HG03378 (cell line): ENCODE data around the gene PPCDC.
A peak's percentile ranks its signal among the peaks of the same experiment; 100 is the strongest.

ENCODE experiments used
- ATAC-seq: cut with Tn5 transposase; IDR thresholded peaks from one replicate; pipeline ENCODE4 v1.9.1; 2021; ENCODE audit warnings: mild to moderate bottlenecking, moderate library complexity; ENCODE audit not compliant: unreplicated experiment

PPCDC gene, protein sequence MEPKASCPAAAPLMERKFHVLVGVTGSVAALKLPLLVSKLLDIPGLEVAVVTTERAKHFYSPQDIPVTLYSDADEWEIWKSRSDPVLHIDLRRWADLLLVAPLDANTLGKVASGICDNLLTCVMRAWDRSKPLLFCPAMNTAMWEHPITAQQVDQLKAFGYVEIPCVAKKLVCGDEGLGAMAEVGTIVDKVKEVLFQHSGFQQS

DNA sequence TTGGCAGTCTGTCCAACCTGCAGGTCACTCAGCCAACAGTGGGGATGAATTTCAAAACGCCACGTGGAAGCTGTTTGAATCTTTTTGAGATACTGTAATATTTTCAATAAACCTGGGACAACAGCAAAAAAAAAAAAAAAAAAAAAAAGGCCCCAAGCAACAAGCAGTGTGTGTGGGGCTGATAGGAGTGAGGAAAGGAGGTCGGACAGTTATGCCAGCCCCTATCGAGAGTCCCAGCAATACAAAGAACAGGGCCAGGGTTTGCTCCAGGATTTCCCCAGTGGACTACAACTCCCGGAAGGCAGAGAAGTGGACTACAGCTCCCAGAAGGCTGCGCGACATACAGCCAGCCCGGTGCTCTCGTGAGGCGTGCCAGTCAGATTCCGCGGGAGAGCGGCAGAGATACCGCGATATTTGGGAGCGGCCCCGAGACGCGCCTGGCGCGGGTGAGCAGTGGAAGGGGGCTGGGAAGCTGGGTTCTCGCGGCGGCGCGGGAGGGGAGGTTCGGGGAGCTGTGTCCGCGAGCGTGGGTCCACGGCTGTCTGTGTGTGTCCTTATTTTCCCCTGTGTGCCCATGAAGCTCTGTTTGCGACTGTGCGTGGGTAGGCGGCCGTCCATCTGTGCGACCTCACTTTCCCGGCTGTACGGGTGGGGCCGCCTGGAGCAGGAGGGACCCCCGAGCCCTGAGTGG is at the start of gene PPCDC:
Gene PPCDC, plus strand, starts transcription at position 410 of the 691 bp plus-strand sequence. CDS start 4,729 bp downstream, outside the sequence.
- ATAC-seq = peak; percentile 79

DNA sequence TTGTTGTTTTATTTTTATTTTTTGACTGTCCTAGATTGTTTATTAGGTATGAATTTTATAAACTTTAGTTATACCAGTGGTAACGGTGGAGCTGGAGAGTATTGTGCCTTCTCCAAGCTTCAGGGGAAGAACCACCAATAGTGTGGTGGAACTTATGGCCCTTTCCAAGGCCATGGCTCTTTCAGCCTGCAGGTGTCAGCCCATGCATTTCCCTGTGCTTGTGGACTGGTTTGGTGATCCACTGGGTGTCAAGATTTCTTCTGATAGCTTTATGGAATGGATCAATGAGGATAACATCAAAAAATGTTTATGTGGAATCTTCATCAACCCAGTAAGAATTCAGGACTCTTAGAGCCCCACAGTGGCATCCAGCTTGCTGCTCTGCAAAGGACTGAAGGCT is 47.2 kb upstream of the PPCDC start:
- ATAC-seq = no peak

DNA sequence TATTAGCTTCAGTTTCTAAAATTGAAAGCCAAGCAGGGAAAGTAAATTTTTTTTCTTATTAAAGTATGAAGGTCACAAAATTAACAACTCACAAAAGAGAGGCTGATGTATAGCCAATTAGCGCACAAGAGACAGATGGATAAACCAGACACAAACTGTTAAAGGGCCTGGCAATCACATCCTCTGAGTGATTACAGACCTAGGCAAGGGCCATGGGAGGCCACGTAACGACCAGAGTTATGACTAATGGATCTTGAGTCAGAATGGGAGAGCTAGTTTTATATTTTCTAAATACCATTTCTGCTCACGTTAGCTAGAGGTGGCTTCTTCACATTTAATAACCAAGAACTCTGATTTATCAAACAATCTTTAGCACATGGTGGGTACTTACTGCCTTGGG is 45.8 kb upstream of the PPCDC start:
- ATAC-seq = no peak

DNA sequence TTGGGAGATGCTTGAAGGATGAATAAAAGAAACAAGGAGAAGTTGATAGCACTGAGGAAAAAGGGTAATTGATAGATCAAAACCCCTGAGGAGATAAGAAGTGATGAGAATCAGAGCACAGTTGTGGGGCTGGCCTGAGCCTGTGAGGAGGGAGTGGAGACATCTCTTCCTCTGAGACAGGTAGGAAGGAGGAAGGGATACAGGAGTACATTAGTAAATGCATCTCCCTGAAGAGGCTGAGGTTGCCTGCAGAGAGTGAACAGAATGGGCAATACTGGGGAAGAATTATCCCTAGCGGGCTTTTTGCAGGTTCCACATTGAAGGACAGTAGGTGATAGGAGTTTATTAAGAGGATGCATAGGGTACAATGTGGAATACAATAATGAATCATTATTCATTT is 45.3 kb upstream of the PPCDC start:
- no peak for ATAC-seq

DNA sequence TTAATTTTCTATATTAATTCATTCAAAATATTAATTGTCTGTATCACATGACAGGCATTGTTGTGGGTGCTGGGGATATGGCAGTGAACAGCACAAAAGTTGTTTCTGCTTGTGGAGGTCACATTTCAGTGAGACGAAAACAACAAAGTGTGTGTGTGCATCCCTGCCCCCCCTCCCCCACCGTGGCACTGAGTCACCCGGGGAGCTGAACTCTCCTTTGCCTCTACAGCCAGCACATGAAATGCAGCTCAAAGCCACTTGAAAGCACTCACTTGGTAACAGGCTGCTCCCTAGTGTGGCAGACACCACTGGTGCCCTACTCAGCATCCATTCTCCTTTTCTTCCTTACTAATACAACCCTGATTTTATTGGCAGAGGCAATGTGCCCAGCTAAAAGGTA is 44.9 kb upstream of the PPCDC start:
- ATAC-seq = no peak

DNA sequence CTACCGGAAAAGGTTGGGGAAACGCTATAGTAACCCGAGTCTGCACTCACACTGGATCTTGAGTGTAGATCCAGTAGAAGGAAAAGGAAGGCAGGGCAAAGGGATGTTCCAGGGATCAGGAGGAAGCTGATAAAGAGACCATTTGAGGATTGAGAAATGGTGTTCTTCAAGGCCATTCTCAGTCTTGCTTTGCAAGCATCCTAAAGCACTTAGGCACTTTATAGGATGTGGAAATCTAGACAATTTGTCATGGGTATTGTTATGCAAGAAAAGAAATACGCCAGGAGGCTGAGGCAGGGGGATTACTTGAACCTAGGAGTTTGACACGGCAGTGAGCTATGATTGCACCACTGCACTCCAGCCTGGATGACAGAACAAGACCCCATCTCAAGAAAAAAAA is 41.2 kb upstream of the PPCDC start:
- ATAC-seq = no peak

DNA sequence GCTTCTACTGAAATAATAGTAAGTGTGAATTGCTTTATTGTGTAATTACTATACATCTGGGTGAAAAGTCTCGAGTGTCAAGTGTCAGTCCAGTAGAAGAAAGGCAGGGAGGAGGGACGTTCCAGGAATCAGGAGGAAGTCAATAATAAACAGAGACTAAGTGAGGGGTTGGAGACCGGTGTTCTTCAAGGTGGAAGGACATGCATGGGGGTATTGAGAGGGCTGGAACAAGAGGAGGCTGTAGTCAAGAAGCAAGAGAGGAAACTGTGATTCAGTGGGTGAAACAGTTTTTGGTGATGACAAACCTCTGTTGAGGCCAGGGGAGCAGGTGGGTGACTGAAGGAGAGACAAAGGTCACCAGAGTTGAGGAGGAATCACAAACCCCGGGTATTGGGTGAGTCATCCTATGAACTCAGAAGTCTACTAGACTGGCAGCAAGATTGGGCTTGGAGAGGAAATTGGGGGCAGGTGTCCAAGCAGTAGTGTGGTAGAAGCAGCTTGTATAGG is 39.6 kb upstream of the PPCDC start:
- ATAC-seq = no peak

DNA sequence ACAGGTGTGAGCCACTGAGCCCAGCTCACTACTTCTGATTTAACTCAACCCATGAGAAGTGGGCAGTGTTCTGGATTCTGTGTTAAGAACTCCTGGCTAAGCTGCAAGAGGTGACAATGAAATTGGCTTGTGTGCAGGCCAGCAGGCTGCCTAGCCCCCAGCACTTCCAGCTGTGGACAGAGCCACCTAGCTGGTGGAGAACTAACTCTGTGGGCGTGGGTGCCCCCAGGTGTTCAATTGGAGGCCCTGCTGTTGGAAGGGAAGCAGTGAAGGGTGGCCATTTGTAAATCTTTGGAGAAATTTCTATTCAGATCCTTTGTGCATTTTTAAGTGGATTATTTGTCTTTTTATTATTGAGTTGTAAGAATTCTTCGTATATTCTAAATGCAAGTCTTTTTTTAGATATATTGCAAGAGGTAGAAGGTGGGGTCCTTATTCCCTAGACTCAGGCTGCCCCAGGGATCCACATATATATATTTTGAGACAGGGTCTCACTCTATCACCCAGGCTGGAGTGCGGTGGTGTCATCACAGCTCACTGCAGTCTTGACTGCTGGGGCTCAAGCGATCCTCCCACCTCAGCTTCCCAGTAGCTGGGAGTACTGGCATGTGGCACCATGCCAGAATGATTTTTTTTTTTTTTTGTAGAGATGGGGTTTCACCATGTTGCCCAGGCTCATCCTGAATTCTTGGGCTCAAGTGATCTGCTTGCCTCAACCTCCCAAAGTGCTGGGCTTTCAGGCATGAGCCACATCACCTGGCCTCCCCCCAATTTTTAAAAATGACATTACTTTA is 35.2 kb upstream of the PPCDC start:
- no peak for ATAC-seq

DNA sequence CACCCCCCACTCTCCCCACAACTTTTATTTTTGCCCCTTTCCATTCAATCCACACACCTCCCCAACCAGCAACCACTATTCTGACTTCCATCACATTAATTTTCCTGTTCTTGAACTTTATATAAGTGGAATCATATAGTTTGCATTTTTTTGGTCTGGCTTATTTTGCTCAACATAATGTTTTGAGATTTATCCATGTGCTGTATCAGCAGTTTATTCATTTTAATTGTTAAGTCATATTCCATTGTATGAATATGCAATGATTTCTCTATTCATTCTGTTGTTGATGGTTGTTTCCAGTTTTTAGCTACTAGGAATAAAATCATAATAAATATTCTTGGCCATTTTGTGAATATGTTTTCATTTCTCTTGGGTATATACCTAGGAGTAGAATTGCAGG is 33.9 kb upstream of the PPCDC start:
- no peak for ATAC-seq

DNA sequence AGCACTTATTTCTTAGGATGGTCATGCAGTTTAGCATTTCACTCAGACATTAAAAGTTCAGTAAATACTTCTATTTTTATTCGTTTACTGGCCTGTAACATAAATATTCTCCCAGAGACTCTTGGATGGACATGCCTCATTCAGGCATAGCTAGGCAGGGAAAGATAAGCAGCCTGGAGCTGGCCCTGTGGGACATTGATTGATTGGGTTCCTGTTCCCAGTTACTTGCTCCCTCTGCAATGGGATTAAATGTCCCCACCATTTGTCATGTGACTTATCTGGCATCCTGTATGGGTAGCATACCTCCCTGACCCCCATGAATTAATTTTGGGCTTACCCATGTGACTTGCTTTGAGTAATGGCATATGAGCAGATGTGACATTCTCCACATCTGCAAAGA is 30.8 kb upstream of the PPCDC start:
- no peak for ATAC-seq

DNA sequence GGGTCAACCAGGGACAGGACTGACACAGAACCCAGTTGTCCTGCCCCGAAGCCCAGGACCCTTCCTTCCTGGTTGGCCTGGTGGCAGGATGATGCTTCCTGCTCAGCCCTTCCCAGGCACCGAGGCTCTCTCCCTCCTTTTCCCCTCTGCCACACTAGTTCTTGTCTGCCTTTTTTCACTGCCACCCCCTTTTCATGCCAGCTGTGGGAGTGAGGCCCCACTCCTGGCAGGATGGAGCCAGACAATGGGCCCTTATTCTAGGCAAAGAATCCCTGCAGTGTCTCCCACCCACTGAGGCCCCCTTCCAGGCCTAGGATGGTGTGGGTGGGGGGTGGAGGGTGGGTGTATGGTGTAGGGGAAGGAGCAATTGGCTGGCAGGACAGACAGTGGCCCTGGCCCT is 29.2 kb upstream of the PPCDC start:
- no peak for ATAC-seq

DNA sequence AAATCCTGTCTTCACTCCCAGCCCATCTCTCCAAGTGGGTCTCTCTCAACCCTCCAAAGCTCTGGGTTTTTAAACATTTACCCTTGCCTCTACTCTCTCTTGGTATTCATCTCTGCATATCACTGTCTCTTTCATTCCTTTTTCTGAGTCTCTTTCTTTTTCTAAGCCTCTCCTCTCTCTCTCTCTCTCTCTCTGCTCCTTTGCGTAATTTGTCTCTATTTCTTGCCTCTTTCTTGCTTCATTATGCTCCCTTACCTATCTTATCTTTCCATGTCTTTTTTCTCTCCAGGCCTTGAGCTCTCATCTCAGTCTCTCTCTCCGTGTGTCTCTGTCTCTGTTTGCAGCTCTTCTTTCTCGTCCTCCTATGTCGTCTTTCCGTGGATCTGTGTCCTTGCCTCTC is 28.7 kb upstream of the PPCDC start:
- ATAC-seq = no peak

DNA sequence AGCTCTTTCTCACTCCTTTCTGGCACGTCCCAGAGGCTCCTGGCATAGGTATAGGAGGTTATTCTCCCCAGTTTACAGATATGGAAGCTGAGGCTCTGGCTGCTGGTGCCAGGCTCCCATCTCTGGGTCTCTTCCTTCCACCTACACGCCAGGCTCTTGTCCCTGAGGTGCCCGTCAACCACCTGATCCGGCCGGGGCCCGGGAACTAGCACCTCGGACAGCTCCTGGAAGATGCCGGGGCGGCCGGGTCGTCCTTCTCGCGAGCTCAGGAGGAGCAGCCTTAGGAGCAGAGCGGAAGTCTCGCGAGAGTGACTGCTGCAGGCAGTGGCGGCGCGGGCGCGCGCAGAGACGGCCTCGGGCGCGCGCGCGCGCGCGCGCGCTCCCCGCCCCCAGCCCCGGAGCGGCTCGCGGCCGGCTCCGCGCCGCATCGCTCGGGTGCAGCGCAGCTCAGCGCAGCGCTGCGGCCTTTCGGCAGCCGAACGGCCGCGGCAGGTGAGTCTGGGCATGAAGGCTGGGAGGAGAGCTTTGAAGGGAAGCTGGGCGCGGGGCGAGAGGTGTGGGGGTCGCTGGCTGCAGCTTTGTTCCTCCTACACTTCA is 28.1 kb upstream of the PPCDC start, which contains the start of gene SCAMP5:
Gene SCAMP5, plus strand, starts transcription at position 382 of the 597 bp plus-strand sequence. CDS start 16,277 bp downstream, outside the sequence.
- ATAC-seq = peak; percentile 50

DNA sequence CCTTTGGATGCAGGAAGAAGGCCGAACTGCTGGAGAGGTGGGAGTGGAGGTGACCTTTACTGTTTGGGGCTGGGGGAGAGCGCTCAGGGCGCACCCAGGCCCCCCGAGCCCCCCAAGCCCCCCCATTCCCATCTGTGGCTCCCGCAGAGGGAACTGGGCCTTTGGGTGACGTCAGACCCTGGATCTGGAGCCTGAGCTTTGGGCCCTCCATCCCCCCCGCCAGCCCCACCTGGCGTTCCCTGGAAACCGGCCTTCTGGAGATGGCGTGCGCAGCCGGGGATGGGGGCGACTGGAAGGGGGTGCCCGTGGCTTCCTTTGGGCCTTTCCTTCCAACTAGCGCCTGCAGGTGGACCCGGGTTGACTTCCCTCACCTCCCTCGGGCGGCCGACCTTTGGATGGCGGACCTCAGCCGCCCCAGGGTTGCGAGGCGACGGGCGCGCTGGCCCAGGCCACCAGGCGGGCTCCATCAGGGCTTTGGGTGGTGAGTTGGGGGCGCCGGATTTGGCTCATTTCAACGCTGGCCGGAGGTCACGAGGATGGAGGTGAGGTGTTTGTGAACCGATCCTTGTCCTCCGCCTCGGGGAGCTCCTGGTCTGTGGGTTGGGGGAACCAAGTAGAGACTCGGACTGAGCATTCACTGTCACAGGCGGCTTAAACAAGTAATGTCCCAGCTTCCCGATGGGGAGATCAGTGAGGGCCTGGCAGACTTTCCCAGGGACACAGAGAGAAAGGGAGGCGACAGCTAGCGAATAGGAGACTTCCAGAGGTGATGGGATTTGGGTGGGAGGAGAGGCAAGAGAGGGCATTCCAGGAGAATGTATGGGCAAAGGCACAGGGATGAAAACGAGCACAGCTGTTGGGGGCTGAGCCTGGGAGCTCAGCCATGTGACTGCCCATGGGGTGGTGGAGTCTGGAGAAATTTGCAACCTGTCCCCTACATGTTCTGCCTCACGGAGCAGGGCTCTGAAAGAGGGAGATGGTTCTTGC is 27.3 kb upstream of the PPCDC start:
- ATAC-seq = no peak

DNA sequence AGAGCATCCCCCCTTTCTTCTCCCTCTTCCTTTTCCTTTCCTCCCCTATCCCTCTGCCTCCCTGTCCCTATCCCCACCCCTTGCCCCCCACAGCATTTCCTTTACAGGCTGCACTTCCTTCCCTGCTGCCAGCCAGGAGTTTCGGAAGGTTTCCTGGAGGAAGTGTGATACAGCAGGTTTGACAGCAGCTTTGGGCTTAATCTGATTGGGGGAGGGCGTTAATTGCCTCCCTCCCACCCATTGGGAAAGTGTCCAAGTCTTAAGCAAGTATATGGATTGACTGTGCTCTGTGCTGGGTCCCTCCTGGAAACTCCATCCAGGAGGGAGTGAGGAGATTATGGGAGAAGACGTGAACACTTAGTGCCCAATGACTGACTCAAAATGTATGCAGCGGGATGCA is 26.2 kb upstream of the PPCDC start:
- ATAC-seq = no peak

DNA sequence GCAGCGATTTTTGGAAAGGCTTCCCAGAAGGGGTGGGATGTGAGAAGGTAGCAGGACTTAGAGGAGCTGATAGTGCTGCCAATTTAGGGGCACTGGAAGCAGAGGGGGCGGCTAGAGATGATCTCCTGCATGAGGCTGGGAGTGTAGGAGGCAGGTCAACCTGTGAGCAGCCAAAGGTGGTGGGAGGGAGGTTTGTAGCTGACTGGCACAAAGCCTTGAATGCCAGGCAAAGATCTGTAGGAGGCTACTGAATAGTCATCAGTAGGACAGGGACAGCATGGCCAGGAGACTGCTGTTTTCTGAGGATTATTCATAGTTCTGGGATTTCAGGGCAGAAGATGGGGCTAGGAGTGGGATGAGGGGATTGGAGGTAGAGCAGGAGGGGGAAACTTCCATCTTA is 25.8 kb upstream of the PPCDC start:
- no peak for ATAC-seq

DNA sequence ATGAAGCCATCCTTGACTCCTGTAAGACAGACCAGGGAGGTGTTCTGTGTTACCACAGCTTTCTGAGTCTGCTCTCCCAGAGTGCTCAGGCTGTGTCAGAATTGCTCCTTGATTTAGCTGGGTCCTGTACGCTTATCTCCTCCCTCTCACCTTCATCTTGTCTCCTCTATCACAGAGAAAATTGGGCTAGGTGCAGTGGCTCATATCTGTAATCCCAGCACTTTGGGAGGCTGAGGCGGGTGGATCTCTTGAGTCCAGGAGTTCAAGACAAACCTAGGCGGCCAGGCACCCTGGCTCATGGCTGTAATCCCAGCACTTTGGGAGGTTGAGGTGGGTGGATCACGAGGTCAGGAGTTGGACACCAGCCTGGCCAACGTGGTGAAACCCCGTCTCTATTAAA is 22.1 kb upstream of the PPCDC start:
- no peak for ATAC-seq

DNA sequence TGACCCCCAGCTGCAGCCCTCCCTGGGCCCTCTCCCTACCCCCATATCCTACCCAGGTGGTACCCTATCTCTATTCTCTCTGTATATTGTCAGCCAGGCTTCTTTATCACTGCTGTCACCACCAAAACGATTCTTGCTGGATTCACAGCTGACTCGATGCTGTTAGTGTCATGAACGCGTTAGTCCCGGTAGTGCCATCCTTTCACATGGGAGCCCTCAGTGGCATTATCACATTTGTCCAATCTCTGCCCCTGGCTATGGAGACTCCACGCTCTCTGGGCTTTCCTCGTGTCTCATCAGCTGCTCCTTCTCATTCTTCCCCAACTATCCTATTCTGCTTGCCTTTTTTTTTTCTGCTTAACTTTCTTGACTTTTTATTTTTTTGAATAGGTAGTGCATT is 21.0 kb upstream of the PPCDC start:
- no peak for ATAC-seq

DNA sequence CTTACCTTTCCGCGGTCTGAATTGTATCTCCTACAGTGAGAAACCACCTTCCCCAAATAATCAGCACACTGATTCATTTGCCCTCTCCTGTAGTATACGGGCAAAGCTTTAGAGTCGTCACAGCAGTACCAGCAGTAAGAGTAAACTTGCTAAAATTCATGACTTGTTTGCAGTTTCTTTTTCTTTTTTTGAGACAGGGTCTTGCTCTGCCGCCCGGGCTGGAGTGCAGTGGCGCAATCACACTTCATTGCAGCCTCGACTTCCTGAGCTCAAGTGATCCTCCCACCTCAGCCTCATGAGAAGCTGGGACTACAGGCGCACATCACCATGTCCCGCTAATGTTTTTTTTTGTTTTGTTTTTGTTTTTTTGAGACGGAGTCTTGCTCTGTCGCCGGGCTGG is 16.2 kb upstream of the PPCDC start:
- ATAC-seq = no peak

DNA sequence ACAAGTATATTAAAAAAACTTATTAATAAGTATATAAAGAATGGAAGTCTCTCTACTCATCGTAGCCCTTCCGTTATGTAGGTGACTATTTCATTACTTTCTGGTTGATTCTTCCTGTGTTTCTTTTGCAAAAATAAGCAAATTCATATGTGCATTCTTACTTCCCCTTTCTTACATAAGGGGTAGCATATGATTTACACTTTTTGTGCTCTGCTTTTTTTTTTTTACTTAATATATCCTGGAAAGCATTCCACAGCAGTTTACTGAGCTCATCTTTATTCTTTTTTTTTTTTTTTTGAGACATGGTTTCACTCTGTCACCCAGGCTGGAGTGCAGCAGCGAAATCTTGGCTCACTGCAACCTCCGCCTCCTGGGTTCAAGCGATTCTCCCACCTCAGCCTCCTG is 15.2 kb upstream of the PPCDC start:
- ATAC-seq = peak; percentile 34
